Measurements from ENCODE around the gene CCNB1IP1.

The CCNB1IP1 gene

GRCh38 chr14:20328705-20329104 is 4.4 kb downstream of the CCNB1IP1 start:
- H3K4me2 ChIP-seq (ENCODE audit: insufficient read depth, low read length) = no peak overlapping the region
- no peak overlapping the region for H3K4me3 ChIP-seq (ENCODE audit: low read depth in 1 of 2, low read length in 2 of 2)
- H3K27ac ChIP-seq (ENCODE audit: low read length) = no peak overlapping the region
- H4K20me1 ChIP-seq (ENCODE audit: insufficient read depth, low read length) = peaks cover 16% of the 10 kb centered on the region; the same call in 1 of the 2 replicates
- peaks cover 49% of the 10 kb centered on the region for H3K4me1 ChIP-seq (ENCODE audit: insufficient read depth, low read length)
- no peaks in the 10 kb centered on the region for H3K27me3 ChIP-seq (ENCODE audit: insufficient read depth, low read length, poor library complexity)
- TF ChIP-seq, protein P1, sequence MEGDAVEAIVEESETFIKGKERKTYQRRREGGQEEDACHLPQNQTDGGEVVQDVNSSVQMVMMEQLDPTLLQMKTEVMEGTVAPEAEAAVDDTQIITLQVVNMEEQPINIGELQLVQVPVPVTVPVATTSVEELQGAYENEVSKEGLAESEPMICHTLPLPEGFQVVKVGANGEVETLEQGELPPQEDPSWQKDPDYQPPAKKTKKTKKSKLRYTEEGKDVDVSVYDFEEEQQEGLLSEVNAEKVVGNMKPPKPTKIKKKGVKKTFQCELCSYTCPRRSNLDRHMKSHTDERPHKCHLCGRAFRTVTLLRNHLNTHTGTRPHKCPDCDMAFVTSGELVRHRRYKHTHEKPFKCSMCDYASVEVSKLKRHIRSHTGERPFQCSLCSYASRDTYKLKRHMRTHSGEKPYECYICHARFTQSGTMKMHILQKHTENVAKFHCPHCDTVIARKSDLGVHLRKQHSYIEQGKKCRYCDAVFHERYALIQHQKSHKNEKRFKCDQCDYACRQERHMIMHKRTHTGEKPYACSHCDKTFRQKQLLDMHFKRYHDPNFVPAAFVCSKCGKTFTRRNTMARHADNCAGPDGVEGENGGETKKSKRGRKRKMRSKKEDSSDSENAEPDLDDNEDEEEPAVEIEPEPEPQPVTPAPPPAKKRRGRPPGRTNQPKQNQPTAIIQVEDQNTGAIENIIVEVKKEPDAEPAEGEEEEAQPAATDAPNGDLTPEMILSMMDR (IDR thresholded peaks at IDR 0.05; ENCODE audit: borderline replicate concordance, extremely low read depth, low read length, poor library complexity, severe bottlenecking) = no peak
- no peak for TF ChIP-seq EZH2 (IDR thresholded peaks at IDR 0.05; ENCODE audit: borderline replicate concordance, low read depth, low read length, severe bottlenecking)
- H3K79me2 ChIP-seq (ENCODE audit: insufficient read depth, low read length) = peaks cover 72% of the 10 kb centered on the region
- DNase-seq = no peak
- H3K9ac ChIP-seq (ENCODE audit: low read depth, low read length) = 0 out of 2 replicates have a peak overlapping the region, but pooled peaks have one; percentile 5
- no peak for ATAC-seq (ENCODE audit: insufficient read depth, low read depth)
- H3K9me3 ChIP-seq (ENCODE audit: insufficient read depth, low read length, severe bottlenecking) = no peaks in the 10 kb centered on the region
- peaks cover 41% of the 10 kb centered on the region for H3K36me3 ChIP-seq (ENCODE audit: insufficient read depth, low read length)
- no peak overlapping the region for H2AFZ ChIP-seq (ENCODE audit: low read depth, low read length)

DNA sequence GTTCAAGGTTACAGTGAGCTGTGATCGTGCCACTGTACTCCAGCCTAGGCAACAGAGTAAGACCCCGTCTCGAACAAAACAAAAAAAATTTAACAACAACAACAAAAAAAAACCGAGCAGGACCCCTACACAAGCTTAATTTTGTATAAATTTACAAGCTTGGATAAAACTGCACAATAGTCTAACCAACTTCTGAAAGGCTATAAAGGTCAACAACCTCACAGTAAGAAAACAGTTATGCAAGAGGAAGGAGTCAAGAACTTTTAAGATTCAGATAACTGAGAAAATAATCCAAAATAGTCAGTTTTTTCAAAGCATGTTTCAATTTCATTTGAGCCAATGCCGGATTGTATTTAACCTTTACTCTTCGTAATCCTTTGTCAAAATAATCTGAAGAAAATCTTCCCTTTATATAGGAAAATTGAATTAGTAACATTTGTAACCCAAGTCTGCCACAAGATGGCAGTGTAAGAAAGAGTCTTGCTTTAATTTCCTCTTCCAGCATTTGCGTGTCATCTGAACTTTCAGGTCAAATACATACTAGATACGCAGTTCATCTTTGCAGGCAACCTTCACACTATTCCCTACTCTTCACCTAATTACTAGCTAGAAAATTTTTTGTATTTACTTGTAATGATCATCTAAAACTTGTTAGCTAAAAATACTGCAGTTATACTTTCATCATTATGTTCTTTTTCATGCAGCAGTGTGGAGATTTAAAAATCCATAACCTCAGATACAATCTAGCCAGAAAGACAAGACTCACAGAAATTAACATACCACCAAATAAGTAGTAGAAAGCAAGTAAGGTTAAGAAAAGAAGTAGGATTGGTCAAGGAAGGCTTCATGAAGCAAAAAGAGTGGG is 5.8 kb downstream of the CCNB1IP1 start:
- H4K20me1 ChIP-seq (ENCODE audit: insufficient read depth, low read length) = peaks cover 16% of the 10 kb centered on the region; the same call in 1 of the 2 replicates
- no peak overlapping the region for H3K4me3 ChIP-seq (ENCODE audit: low read depth in 1 of 2, low read length in 2 of 2)
- ATAC-seq (ENCODE audit: insufficient read depth, low read depth) (peak; percentile 75), DNase-seq (peak; percentile 20)
- H3K36me3 ChIP-seq (ENCODE audit: insufficient read depth, low read length) = peaks cover 50% of the 10 kb centered on the region
- no peaks in the 10 kb centered on the region for H3K27me3 ChIP-seq (ENCODE audit: insufficient read depth, low read length, poor library complexity)
- peaks cover 57% of the 10 kb centered on the region for H3K79me2 ChIP-seq (ENCODE audit: insufficient read depth, low read length)
- TF ChIP-seq, protein P1 (IDR thresholded peaks at IDR 0.05; ENCODE audit: borderline replicate concordance, extremely low read depth, low read length, poor library complexity, severe bottlenecking) = peak; percentile 84
- no peak for TF ChIP-seq EZH2 (IDR thresholded peaks at IDR 0.05; ENCODE audit: borderline replicate concordance, low read depth, low read length, severe bottlenecking)
- H3K4me2 ChIP-seq (ENCODE audit: insufficient read depth, low read length) = peak overlapping the region; percentile 20; the same call in 1 of the 2 replicates
- H3K9ac ChIP-seq (ENCODE audit: low read depth, low read length) = no peak overlapping the region
- no peak overlapping the region for H3K27ac ChIP-seq (ENCODE audit: low read length)
- peaks cover 39% of the 10 kb centered on the region for H3K4me1 ChIP-seq (ENCODE audit: insufficient read depth, low read length)
- H2AFZ ChIP-seq (ENCODE audit: low read depth, low read length) = no peak overlapping the region
- H3K9me3 ChIP-seq (ENCODE audit: insufficient read depth, low read length, severe bottlenecking) = no peaks in the 10 kb centered on the region

GRCh38 chr14:20317720-20318119 is 15.4 kb downstream of the CCNB1IP1 start:
- peaks cover 6% of the 10 kb centered on the region; the same call in 1 of the 2 replicates for H4K20me1 ChIP-seq (ENCODE audit: insufficient read depth, low read length)
- no peaks in the 10 kb centered on the region for H3K27me3 ChIP-seq (ENCODE audit: insufficient read depth, low read length, poor library complexity)
- H3K9ac ChIP-seq (ENCODE audit: low read depth, low read length) = no peak overlapping the region
- H3K36me3 ChIP-seq (ENCODE audit: insufficient read depth, low read length) = peaks cover 79% of the 10 kb centered on the region
- TF ChIP-seq, protein P1 (IDR thresholded peaks at IDR 0.05; ENCODE audit: borderline replicate concordance, extremely low read depth, low read length, poor library complexity, severe bottlenecking) = no peak
- TF ChIP-seq EZH2 (IDR thresholded peaks at IDR 0.05; ENCODE audit: borderline replicate concordance, low read depth, low read length, severe bottlenecking) = no peak
- no peak overlapping the region for H2AFZ ChIP-seq (ENCODE audit: low read depth, low read length)
- H3K4me3 ChIP-seq (ENCODE audit: low read depth in 1 of 2, low read length in 2 of 2) = no peak overlapping the region
- H3K27ac ChIP-seq (ENCODE audit: low read length) = no peak overlapping the region
- no peaks in the 10 kb centered on the region for H3K79me2 ChIP-seq (ENCODE audit: insufficient read depth, low read length)
- no peak for DNase-seq
- ATAC-seq (ENCODE audit: insufficient read depth, low read depth) = no peak
- no peaks in the 10 kb centered on the region for H3K9me3 ChIP-seq (ENCODE audit: insufficient read depth, low read length, severe bottlenecking)
- H3K4me1 ChIP-seq (ENCODE audit: insufficient read depth, low read length) = no peaks in the 10 kb centered on the region
- no peak overlapping the region for H3K4me2 ChIP-seq (ENCODE audit: insufficient read depth, low read length)

All from DND-41 (cell line).